H7 (cell line): Measurements from ENCODE around the gene SHC4. TPM values are rescaled to one million over a fixed set of nuclear protein-coding genes. Genes with fewer than 3 reads are reported as not detected.

Experiments
- DNase-seq: peaks from one replicate; pipeline ENCODE4 v3.0.0; 2012
- H3K27me3 ChIP-seq: 2 replicates; pipeline ENCODE4 v1.6.0; 2011; ENCODE audit warnings: mild to moderate bottlenecking, low read length; ENCODE audit not compliant: control insufficient read depth, insufficient read depth
- H3K36me3 ChIP-seq: replicated peaks from 2 replicates; pipeline ENCODE4 v1.5.1; 2011; ENCODE audit warnings: low read length; ENCODE audit not compliant: control insufficient read depth, insufficient read depth
- H3K4me3 ChIP-seq: 2 replicates; pipeline ENCODE4 v1.5.1; 2011; ENCODE audit warnings: low read depth, mild to moderate bottlenecking, control low read depth, low read length, moderate library complexity; ENCODE audit not compliant: insufficient read depth
- total RNA-seq: library from RNA; depleted of rRNA; stranded (reverse); fragments of >200 nt; shearing (Covaris generic); gene quantifications from 2 replicates; pipeline ENCODE4 v1.2.3, GENCODE V29; 2014

The SHC4 gene
- total RNA-seq, 1 experiment from 2014 or later, result 0.03 TPM

GRCh38 chr15:48842501-48842900 lies 121.2 kb downstream of the SHC4 start:
- H3K36me3 ChIP-seq, result no peaks in the 10 kb centered on the region
- DNase-seq, result no peak

GRCh38 chr15:48834756-48835155 lies 129.0 kb downstream of the SHC4 start:
- Histone ChIP-seq H3K4me3 (no peak overlapping the region), H3K27me3 (no peaks in the 10 kb centered on the region), H3K36me3 (no peaks in the 10 kb centered on the region)
- no peak for DNase-seq

More at GRCh38 chr15:48842501-48842900, 121.2 kb downstream of the SHC4 start:
- Histone ChIP-seq H3K27me3 (no peaks in the 10 kb centered on the region), H3K4me3 (no peak overlapping the region)

GRCh38 chr15:48833526-48834239 lies 130.0 kb downstream of the SHC4 start:
- Histone ChIP-seq H3K36me3 (no peaks in the 10 kb centered on the region), H3K4me3 (no peak overlapping the region), H3K27me3 (no peaks in the 10 kb centered on the region)
- no peak for DNase-seq

GRCh38 chr15:48832648-48833047 lies 131.1 kb downstream of the SHC4 start:
- Histone ChIP-seq H3K4me3 (no peak overlapping the region), H3K36me3 (no peaks in the 10 kb centered on the region), H3K27me3 (no peaks in the 10 kb centered on the region)
- no peak for DNase-seq

GRCh38 chr15:48828906-48829305 lies 134.8 kb downstream of the SHC4 start:
- H3K4me3 ChIP-seq, result no peak overlapping the region
- no peak for DNase-seq
- no peaks in the 10 kb centered on the region for H3K36me3 ChIP-seq
- no peaks in the 10 kb centered on the region for H3K27me3 ChIP-seq

- no peak overlapping the region for H3K4me3 ChIP-seq
- H3K36me3 ChIP-seq, result no peaks in the 10 kb centered on the region
- no peaks in the 10 kb centered on the region for H3K27me3 ChIP-seq
- no peak for DNase-seq
Observed at GRCh38 chr15:48828471-48828870, 135.2 kb downstream of the SHC4 start.

GRCh38 chr15:48825075-48825474 lies 138.6 kb downstream of the SHC4 start:
- Histone ChIP-seq H3K27me3 (no peaks in the 10 kb centered on the region), H3K36me3 (no peaks in the 10 kb centered on the region), H3K4me3 (no peak overlapping the region)
- DNase-seq, result no peak

- H3K36me3 ChIP-seq, result no peaks in the 10 kb centered on the region
- no peaks in the 10 kb centered on the region for H3K27me3 ChIP-seq
- DNase-seq, result no peak
Observed at GRCh38 chr15:48823706-48824105, 140.0 kb downstream of the SHC4 start.

GRCh38 chr15:48823237-48823636 lies 140.5 kb downstream of the SHC4 start:
- Histone ChIP-seq H3K27me3 (no peaks in the 10 kb centered on the region), H3K36me3 (no peaks in the 10 kb centered on the region), H3K4me3 (no peak overlapping the region)
- DNase-seq, result peak; percentile 31

More at GRCh38 chr15:48823706-48824105, 140.0 kb downstream of the SHC4 start:
- no peak overlapping the region for H3K4me3 ChIP-seq

- Histone ChIP-seq H3K4me3 (no peak overlapping the region), H3K36me3 (no peaks in the 10 kb centered on the region), H3K27me3 (no peaks in the 10 kb centered on the region)
- no peak for DNase-seq
Observed at GRCh38 chr15:48814286-48814685, 149.4 kb downstream of the SHC4 start.

GRCh38 chr15:48811325-48811958 lies 152.3 kb downstream of the SHC4 start:
- no peak for DNase-seq
- H3K36me3 ChIP-seq, result no peaks in the 10 kb centered on the region
- H3K4me3 ChIP-seq, result peak overlapping the region; percentile 47
- no peaks in the 10 kb centered on the region for H3K27me3 ChIP-seq

- DNase-seq, result peak; percentile 90
- peak within 1 kb of the TSS; percentile 94 for H3K4me3 ChIP-seq
- H3K27me3 ChIP-seq, result no peaks in the 10 kb centered on the region
- no peaks in the 10 kb centered on the region for H3K36me3 ChIP-seq
Observed at GRCh38 chr15:48810414-48811324, 153.1 kb downstream of the SHC4 start, which contains the start of gene CEP152. Gene CEP152, minus strand, starts transcription at chr15:48811069. Its CDS starts 5,420 bp downstream, at chr15:48805649.

GRCh38 chr15:48806151-48806550 lies 157.6 kb downstream of the SHC4 start:
- no peak for DNase-seq
- no peaks in the 10 kb centered on the region for H3K36me3 ChIP-seq
- H3K27me3 ChIP-seq, result no peaks in the 10 kb centered on the region
- no peak overlapping the region for H3K4me3 ChIP-seq

GRCh38 chr15:48805591-48805990 lies 158.1 kb downstream of the SHC4 start:
- no peak for DNase-seq
- Histone ChIP-seq H3K27me3 (no peaks in the 10 kb centered on the region), H3K36me3 (no peaks in the 10 kb centered on the region), H3K4me3 (no peak overlapping the region)
